NCI-H526 treated with DMSO at 0.1 percent for 48 hours (cell line): ENCODE measurements around the gene HDC.

ENCODE experiments used
- DNase-seq: peaks from one replicate; lab custom pipeline; 2025; lab: John Stamatoyannopoulos, UW

The HDC gene

GRCh38 chr15:50265620-50266019 is at the start of gene HDC:
HDC (minus strand) TSS chr15:50265726; CDS start chr15:50265623, 103 bp downstream.
- no peak for DNase-seq

DNA sequence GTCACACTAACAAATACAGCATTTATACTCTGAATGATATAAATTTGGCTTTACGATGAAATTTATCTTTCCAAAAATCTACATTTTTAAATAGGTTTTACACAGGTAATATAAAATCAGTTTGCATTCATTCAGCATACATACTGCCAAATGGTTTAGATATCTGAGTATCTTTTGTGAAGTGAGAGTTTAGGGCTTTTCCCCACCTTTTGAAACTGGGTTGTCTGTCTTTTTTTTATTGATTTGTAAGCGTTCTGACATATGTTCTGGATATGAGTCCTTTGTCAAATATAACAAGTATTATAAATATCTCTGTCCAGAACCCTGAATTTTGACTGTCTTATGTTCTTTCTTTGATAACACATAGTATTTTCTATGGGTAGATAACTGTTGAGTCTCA is 47.1 kb upstream of the HDC start:
- DNase-seq, result no peak

- DNase-seq, result no peak
Measured at GRCh38 chr15:50307799-50308198, 42.3 kb upstream of the HDC start.

DNA sequence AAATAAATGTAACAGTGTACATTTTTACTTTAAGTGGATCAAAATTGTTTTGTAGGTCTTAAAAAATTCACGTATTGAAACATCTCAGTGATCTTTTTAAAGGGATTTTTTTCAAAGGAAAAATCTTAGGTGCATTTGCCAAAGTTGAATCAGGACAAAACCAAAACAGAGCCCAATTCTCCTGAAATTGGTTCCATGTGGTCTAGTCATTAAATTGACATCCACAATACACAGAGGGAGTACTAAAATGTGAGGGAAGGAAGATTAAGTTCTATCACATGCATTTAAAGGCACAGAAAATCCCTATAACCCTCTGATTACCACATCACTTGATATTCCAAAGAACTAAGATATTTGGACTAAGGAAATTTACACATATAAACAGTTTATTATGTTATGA is 39.3 kb upstream of the HDC start:
- DNase-seq, result no peak

DNA sequence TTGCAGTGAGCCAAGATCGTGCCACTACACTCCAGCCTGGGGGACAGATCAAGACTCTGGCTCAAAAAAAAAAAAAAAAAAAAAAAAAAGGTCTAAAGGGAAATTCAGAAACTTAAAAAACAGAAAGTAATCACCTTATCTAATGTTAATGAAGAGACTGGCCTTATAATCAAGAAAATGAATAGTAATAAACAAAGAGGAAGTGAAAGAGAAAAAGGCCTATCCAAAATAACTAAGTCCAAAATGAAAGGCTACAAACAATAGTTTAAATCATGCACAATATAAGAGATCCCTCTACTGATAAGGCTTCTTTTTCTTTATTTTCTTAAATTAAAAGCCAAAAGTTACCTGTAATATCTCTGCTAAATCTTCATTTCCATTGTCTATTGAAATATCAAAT is 37.1 kb upstream of the HDC start:
- no peak for DNase-seq

DNA sequence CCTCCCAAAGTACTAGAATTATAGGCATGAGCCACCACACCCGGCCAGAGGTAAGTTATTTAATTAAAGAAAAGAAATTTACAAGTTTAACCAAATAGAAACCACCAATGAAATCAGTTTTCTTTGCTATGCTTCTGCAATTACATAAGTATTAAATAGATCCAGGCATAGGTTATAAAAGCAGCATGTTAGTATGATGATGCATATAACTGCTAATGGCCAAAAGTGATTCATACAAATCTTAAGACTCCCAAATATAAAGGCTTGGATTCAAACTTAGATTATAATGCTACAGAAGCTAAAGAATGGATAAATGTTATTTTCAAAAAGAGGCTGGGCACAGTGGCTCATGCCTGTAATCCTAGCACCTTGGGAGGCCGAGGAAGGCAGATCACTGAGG is 32.8 kb upstream of the HDC start:
- no peak for DNase-seq

DNA sequence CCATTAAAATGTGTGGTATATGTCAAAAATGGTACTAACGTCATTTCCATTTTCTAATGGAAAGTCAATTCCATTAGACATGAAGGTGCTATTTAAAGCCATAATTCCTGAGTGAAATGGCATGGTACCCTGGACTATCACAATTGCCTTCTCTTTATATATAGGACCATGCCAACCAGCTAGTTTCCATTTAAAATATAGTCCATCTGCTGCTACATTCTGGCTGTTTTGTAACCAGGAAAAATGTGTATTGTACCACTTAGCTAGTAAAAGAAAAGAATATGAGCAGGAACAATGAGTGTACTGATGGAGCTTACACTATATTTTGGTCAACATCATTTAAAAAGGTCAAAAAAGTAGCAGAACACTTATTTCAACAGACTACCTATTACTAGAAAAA is 30.4 kb upstream of the HDC start:
- DNase-seq, result no peak

DNA sequence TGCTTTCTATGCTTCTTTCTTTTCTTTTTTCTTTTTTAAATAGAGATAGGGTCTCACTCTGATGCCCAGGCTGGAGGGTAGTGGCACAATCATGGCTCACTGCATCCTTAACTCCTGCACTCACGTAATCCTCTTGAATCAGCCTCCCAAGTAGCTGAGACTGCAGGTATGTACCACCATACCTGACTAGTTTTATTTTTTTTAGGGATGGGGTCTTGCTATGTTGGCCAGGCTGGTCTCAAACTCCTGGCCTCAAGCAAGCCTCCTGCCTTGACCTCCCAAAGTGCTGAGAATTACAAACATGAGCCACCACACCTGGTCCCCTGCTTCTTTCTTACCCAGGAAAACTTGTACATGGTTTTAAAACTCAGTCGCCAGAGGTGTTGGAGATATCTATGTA is 24.2 kb upstream of the HDC start:
- no peak for DNase-seq

GRCh38 chr15:50287324-50288116 is 22.0 kb upstream of the HDC start:
- DNase-seq, result no peak

GRCh38 chr15:50281427-50281826 is 15.9 kb upstream of the HDC start:
- no peak for DNase-seq

DNA sequence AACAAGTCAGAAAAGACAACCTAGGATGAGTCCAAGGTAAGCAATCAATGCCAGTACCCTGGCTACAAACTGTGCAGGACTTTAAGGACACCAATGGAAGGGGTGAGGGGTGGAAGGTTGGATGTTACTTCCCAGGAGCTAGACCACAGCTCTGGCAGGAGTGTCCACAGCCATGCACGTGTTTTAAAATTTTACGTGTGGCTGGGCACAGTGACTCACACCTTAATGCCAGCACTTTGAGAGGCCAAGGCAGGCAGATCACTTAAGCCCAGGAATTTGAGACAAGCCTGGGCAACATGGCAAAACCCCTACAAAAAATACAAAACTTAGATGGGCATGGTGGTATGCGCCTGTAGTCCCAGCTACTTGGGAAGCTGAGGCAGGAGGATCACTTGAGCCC is 14.7 kb upstream of the HDC start:
- no peak for DNase-seq

- no peak for DNase-seq
Measured at GRCh38 chr15:50278496-50278895, 13.0 kb upstream of the HDC start.

- DNase-seq, result no peak
Measured at GRCh38 chr15:50277370-50277769, 11.8 kb upstream of the HDC start.

GRCh38 chr15:50275908-50276307 is 10.4 kb upstream of the HDC start:
- no peak for DNase-seq

DNA sequence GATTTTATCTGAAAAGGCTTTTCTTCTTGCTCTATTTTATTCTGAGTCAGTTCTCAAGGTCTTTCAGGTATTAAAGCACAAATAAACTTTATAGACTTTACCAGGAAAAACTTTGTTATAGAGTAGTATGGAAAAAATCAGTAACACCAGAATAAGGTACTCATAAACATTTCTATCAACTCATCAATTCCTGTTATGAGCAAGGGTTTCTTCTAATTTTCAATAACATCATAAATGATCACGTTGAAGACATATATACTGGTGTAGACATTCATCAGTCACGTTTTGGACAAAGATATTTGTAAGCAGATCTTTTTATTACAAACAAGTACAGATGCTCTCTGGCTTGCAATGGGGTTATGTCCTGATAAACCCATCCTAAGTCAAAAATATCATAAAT is 9.6 kb upstream of the HDC start:
- DNase-seq, result no peak

DNA sequence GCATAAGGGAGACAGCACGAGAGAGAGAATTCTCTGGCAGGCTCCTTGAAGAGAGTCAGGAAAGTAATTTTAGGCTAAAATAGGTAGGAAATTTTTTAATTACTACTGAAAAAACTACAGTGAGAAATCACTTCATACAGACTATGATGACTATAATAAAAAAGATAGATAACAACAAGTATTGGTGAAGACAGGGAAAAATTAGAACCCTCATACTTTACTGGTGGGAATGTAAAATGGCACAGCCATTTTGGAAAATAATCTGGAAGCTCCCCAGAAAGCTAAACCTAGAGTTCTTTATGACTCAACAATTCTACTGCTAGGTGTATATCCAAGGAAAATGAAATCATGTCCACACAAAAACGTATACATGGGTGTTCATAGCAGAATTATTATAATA is 2.1 kb upstream of the HDC start:
- no peak for DNase-seq

GRCh38 chr15:50262533-50262932 is 3.0 kb downstream of the HDC start:
- no peak for DNase-seq

DNA sequence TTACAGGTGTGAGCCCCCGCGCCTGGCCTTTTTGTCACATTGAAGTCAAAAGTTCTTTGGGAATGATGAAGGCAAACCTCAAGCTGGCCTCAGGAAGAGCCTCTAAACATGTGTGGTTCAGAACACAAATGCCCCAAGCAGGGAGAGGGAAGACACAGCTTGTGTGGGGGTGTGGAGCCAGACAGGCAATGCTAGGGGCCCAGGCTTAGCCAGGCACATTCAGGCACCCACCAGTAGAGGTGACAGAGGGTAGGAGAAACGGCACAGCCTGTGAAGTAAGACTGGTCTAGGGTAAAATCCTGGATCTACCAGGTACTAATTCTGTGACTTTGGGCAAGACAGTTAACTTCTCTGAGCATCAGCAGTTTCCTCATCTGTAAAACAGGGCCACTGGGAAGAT is 3.5 kb downstream of the HDC start:
- DNase-seq, result no peak

DNA sequence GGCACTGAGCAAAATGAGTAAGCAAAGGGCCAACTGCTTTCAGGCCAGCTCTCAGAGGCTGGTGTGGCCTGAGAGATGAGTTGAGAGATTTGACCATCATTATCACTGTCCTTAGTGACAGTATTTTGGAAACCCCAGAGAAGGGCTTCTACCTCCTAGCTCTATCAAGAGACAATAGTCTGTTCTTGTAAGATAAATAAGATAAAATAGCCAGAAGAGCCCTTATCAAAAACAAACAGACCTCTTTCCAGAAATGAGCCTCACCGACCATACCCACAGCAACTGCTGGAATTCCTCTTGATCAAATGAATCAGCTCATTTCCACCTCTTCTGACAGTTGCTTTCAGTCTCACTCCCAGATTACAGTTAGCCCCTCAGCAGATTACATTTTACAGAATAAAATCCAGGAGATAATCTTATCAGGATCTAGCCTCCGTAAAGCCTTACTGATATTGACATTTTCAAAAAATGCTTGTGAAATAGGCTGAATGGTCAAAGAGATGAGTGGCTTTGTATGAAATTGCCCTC is 4.5 kb downstream of the HDC start:
- no peak for DNase-seq

DNA sequence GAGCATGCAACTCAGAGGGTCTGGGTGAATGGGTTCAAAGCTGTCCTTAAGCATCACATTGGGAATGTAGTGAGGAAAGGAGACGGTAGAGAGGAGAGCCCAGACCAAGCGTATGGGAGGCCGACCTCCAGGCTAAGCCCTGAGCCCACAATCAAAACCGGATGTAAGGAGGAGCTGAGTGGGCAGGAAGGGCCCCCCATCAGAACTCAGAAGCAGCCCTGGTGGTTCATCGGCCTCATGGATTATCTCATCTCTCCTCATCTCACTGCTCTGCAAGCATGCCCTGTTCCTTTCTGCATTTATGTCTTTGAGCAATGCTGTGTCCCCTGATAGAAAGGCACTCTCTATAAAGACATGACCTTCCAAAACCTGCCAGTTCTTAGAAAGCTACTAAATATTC is 6.2 kb downstream of the HDC start:
- no peak for DNase-seq

GRCh38 chr15:50257924-50258323 is 7.6 kb downstream of the HDC start:
- no peak for DNase-seq

DNA sequence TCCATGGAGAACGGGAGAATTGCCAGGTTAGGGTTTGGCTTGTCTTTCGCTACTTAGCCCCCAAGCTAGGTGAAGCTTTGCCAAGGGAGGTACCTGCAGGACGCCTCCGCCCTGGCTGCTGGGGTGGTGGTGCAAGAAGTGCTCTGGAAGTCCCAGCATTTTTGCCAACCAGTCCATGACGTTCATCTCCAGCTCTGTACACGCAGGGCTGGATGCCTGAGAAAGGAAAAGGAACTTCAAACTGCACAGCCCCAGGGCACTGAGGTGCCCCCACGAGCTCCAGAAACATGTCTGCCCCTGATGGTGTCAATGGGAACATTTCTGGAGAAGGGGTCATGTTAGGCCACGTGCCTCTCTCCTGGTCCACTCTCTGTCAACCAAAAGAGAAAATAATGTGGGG is 8.2 kb downstream of the HDC start:
- DNase-seq, result no peak

DNA sequence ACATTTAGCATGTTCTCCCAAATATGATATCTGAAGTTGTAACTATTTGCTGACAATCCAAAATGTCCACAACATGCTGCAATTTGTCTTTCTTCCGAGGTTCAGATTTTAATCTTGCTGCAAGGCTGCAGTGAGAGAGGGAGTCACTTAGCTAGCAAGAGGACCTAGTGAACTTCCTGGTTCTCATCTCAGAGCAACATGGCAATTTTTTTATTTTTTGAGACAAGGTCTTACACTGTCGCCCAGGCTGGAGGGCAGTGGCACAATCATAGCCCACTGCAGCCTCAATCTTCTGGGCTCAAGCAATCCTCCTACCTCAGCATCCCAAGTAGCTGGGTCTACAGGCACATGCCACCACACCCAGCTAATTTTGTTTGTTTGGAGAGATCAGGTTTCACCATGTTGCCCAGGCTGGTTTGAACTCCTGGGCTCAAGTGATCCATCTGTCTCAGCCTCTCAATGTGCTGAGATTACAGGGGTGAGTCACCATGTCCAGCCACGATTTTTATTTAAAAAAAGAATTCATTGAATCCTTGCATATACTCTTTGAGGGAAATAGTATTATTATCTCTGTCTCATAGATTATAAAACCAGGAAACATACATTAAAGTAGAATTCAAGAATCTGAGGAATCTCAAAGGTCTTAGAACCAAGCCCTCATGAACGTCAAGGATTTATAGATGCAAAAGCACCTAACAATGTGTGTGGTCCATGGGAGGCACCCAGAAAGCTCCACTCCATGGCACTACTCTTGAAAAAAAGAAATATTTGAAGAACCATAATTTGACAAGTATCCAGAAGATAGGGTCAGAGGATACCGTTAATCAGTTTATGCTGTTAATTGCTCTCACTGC is 9.1 kb downstream of the HDC start:
- no peak for DNase-seq
